Chondrocyte (in vitro differentiated cells): ENCODE measurements around the gene KRTAP9-9. TPM values are rescaled to one million over a fixed set of nuclear protein-coding genes. Genes with fewer than 3 reads are reported as not detected.

Experiments used
- DNase-seq: peaks from one replicate; pipeline ENCODE4 v3.0.0; 2021; ENCODE audit warnings: mixed read lengths, low spot score
- H3K27ac Mint-ChIP-seq: one replicate; pipeline ENCODE4 v1.8.0; 2021; ENCODE audit warnings: mild to moderate bottlenecking, moderate library complexity, mixed read lengths; ENCODE audit not compliant: unreplicated experiment
- H3K27me3 Mint-ChIP-seq: 2 replicates; pipeline ENCODE4 v1.8.0; 2021; ENCODE audit warnings: low read depth, mixed read lengths
- H3K36me3 Mint-ChIP-seq: 2 replicates; pipeline ENCODE4 v1.8.0; 2021; ENCODE audit warnings: low read depth, mixed read lengths
- H3K4me1 Mint-ChIP-seq: 2 replicates; pipeline ENCODE4 v1.8.0; 2021; ENCODE audit warnings: low read depth, mild to moderate bottlenecking, mixed read lengths
- H3K4me3 Mint-ChIP-seq: one replicate; pipeline ENCODE4 v1.8.0; 2021; ENCODE audit warnings: mild to moderate bottlenecking, moderate library complexity, mixed read lengths; ENCODE audit not compliant: unreplicated experiment
- H3K9me3 Mint-ChIP-seq: 2 replicates; pipeline ENCODE4 v1.8.0; 2021; ENCODE audit warnings: low read depth, mixed read lengths
- total RNA-seq: library from RNA; stranded (reverse); gene quantifications from 3 replicates; pipeline ENCODE4 v1.2.1, GENCODE V29; 2021
- TF ChIP-seq, protein P1 (sequence below): fragments of 200-600 bp; sonication (generic); IDR thresholded peaks from 2 replicates; pipeline ENCODE4 v1.5.0; 2021; ENCODE audit warnings: antibody characterized with exemption, mild to moderate bottlenecking, moderate library complexity

Gene KRTAP9-9
- total RNA-seq, 1 donor from 2014 or later, result not detected

DNA sequence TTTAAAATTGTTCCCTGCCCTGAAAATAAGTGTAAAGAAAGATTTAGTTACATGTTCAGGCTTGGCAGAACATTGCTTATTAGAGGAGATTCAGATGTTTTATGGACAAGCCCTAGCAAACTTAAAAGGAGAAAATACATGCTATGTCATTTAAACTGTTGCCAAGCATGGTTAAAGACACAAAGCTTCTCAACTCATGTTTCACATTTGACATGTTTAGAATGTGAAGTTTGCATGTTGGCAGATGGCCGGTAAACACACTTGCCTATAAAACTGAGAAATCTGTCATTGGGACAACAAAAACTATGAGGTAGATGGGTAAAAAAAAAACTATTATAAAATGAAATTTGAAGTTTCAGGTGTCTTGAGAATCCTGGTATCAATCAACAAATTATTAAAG, 41.7 kb downstream of the KRTAP9-9 start:
- Mint-ChIP-seq H3K9me3 (peaks cover 6% of the 10 kb centered on the region), H3K36me3 (peaks cover 2% of the 10 kb centered on the region), H3K4me1 (no peaks in the 10 kb centered on the region), H3K4me3 (no peak overlapping the region), H3K27me3 (no peaks in the 10 kb centered on the region), H3K27ac (no peak overlapping the region)
- TF ChIP-seq, protein P1, sequence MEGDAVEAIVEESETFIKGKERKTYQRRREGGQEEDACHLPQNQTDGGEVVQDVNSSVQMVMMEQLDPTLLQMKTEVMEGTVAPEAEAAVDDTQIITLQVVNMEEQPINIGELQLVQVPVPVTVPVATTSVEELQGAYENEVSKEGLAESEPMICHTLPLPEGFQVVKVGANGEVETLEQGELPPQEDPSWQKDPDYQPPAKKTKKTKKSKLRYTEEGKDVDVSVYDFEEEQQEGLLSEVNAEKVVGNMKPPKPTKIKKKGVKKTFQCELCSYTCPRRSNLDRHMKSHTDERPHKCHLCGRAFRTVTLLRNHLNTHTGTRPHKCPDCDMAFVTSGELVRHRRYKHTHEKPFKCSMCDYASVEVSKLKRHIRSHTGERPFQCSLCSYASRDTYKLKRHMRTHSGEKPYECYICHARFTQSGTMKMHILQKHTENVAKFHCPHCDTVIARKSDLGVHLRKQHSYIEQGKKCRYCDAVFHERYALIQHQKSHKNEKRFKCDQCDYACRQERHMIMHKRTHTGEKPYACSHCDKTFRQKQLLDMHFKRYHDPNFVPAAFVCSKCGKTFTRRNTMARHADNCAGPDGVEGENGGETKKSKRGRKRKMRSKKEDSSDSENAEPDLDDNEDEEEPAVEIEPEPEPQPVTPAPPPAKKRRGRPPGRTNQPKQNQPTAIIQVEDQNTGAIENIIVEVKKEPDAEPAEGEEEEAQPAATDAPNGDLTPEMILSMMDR, result no peak
- DNase-seq, result no peak

DNA sequence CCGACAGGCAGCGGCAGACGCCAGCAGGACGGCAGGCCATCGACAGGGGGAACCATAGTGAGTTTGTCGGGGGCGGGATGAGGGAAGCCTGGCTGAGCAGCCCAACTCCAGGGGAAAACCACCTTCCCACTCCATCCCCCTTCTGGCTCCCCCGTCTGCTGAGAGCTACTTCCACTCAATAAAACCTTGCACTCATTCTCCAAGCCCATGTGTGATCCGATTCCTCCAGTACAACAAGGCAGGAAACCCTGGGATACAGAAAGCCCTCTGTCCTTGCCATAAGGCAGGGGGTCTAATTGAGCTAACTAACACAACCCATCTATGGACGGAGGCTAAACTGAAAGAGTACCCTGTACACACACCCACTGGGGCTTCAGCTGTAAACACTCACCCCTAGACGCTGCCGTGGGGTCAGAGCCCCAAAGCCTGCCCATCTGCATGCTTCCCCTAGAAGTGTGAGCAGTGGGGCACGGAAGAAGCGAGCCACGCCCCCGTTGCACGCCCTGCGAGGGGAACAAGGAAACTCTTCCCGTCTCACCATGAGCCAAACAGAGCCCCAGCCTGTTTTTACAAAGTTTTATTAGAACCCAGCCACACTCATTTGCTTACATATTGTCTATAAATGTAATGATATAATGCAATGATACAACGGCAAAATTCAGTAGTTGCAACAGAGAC, 43.4 kb downstream of the KRTAP9-9 start:
- Mint-ChIP-seq H3K36me3 (peaks cover 2% of the 10 kb centered on the region), H3K27ac (no peak overlapping the region), H3K4me3 (no peak overlapping the region), H3K4me1 (no peaks in the 10 kb centered on the region), H3K27me3 (no peaks in the 10 kb centered on the region), H3K9me3 (peaks cover 6% of the 10 kb centered on the region)
- TF ChIP-seq, protein P1, result no peak
- DNase-seq, result no peak

DNA sequence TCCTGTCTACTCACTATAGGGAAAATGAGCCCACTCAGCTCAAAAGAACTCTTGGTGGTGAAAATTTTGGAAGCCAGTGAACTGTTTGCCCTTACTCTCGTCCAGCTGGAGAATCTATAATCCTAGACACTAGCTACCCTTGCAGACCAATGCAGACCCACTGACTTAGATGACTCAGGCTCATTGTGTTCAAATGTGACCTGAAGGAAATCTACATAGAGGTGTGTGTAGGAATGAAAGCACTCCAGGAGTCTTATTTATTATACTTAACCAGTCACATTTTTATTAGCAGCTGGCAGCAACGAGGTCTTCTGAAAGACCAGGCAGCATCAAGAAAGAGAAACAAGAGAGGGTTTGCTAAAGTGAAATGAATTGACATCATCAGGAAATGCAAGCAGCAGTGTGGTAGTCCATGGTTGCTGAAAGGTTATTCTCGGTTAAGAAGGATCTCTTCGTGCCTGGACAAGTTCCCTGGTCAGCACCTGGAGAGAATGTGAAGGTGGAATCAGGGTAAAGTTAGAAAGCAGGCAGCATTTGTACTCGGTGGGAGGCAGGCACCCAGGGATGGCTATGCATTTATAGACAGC, 46.1 kb downstream of the KRTAP9-9 start:
- TF ChIP-seq, protein P1, result no peak
- Mint-ChIP-seq H3K27me3 (no peaks in the 10 kb centered on the region), H3K36me3 (peaks cover 2% of the 10 kb centered on the region), H3K27ac (no peak overlapping the region), H3K4me3 (no peak overlapping the region), H3K9me3 (peaks cover 6% of the 10 kb centered on the region), H3K4me1 (no peaks in the 10 kb centered on the region)
- DNase-seq, result no peak

DNA sequence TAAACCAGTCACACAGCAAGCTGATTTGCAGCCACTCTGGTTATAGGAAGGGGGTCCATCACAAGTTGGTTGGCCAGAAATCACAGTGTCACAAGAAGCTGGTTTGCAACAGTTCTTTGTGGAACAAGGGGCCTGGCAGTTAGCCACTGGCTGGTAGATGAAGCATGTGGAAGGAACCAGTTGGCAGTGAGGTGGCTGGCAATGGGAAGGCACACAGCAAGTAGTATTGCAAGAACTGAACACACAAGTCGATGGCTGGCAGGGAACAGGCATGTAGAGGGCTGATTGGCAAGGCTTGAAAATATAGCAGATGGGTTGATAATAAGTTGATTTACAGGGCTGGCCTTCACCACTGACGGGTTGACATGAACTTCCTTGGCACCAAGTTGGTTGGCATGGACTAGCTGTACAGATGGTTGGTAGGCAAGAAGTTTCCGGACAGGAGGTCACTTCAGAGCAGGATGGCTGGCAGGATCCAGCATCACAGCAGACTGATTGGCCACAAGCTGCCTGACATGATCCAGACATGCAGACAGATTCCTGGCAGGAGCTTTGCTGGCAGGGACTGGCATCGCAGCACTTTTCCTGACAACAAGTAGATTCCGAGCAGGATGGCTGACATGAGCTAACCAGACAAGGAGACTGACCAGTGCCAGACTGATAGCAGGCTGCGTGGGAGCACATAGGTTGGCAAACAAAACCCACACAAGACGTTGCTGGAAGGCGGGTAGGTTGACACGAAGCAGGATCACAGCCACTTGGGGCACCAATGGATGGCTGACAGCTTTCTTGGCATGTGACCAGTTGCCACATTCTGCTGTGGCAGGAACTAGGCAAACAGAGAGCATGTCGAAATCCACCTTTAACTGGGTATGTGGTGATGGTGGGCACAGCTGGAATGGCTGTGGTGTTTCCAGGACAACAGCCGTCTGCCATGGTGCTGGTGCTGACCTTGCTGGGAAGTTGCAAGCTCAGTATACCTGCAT, 47.0 kb downstream of the KRTAP9-9 start, which contains the start of gene KRTAP29-1:
Gene KRTAP29-1, minus strand, starts transcription at position 936 of the 986 bp plus-strand sequence. Its CDS starts 0 bp downstream, at position 936.
- TF ChIP-seq, protein P1, result no peak
- peaks cover 2% of the 10 kb centered on the region for H3K4me1 Mint-ChIP-seq
- no peak within 1 kb of the TSS for H3K4me3 Mint-ChIP-seq
- DNase-seq, result no peak
- H3K9me3 Mint-ChIP-seq, result peaks cover 6% of the 10 kb centered on the region
- H3K27ac Mint-ChIP-seq, result no peak within 1 kb of the TSS
- peaks cover 2% of the 10 kb centered on the region for H3K36me3 Mint-ChIP-seq
- H3K27me3 Mint-ChIP-seq, result no peaks in the 10 kb centered on the region

DNA sequence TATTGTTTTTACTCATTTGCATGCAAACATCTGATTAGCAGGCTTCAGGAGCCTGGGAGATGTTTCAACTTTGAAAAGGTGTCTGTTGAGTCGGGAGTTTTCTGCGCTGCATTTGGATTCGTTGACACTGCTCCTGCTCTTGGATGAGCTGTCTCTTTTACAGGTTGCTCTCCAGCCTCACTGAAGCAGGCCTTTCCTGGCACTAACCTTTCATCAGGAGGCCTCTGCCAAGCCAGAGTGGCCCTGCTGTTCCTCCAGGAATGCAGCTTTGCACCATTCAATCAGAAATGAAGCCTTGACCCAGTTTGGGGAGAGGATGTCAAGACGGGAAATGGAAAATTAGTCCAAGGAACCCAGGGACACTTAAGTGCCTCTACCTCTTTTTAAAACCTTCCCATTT, 47.8 kb downstream of the KRTAP9-9 start:
- peaks cover 2% of the 10 kb centered on the region for H3K36me3 Mint-ChIP-seq
- peaks cover 10% of the 10 kb centered on the region for H3K4me1 Mint-ChIP-seq
- H3K4me3 Mint-ChIP-seq, result no peak overlapping the region
- TF ChIP-seq, protein P1, result no peak
- DNase-seq, result no peak
- H3K27ac Mint-ChIP-seq, result no peak overlapping the region
- H3K9me3 Mint-ChIP-seq, result peaks cover 6% of the 10 kb centered on the region
- no peaks in the 10 kb centered on the region for H3K27me3 Mint-ChIP-seq
